ENCODE data around the gene DCT.
"Not testable (repeated sequence)": the region's sequence is repeated elsewhere in the genome, so short reads cannot be mapped to it uniquely, and the experiment has no call there.

Gene DCT

GRCh38 chr13:94479616-94480015 lies at the start of gene DCT:
Gene DCT (minus strand): TSS chr13:94479682. CDS start chr13:94479255, 427 bp downstream.
- no peak for DNase-seq (ENCODE audit: low read depth in 2 of 2)

- not testable (repeated sequence) for DNase-seq (ENCODE audit: low read depth in 2 of 2)
Measured at GRCh38 chr13:94526956-94527355, 47.5 kb upstream of the DCT start.

- DNase-seq (ENCODE audit: low read depth in 2 of 2), result no peak
Measured at GRCh38 chr13:94525781-94526180, 46.3 kb upstream of the DCT start.

GRCh38 chr13:94524407-94524806 lies 44.9 kb upstream of the DCT start:
- DNase-seq (ENCODE audit: low read depth in 2 of 2), result no peak

GRCh38 chr13:94520001-94520400 lies 40.5 kb upstream of the DCT start:
- no peak for DNase-seq (ENCODE audit: low read depth in 2 of 2)

- no peak for DNase-seq (ENCODE audit: low read depth in 2 of 2)
Measured at GRCh38 chr13:94516456-94516855, 37.0 kb upstream of the DCT start.

- DNase-seq (ENCODE audit: low read depth in 2 of 2), result no peak
Measured at GRCh38 chr13:94515911-94516310, 36.4 kb upstream of the DCT start.

- no peak for DNase-seq (ENCODE audit: low read depth in 2 of 2)
Measured at GRCh38 chr13:94515374-94515773, 35.9 kb upstream of the DCT start.

GRCh38 chr13:94513026-94513425 lies 33.5 kb upstream of the DCT start:
- DNase-seq (ENCODE audit: low read depth in 2 of 2), result no peak

- DNase-seq (ENCODE audit: low read depth in 2 of 2), result no peak
Measured at GRCh38 chr13:94505730-94506129, 26.2 kb upstream of the DCT start.

GRCh38 chr13:94503851-94504250 lies 24.4 kb upstream of the DCT start:
- DNase-seq (ENCODE audit: low read depth in 2 of 2), result no peak

GRCh38 chr13:94498831-94499230 lies 19.3 kb upstream of the DCT start:
- not testable (repeated sequence) for DNase-seq (ENCODE audit: low read depth in 2 of 2)

GRCh38 chr13:94495806-94496205 lies 16.3 kb upstream of the DCT start:
- DNase-seq (ENCODE audit: low read depth in 2 of 2), result no peak

GRCh38 chr13:94494026-94494425 lies 14.5 kb upstream of the DCT start:
- no peak for DNase-seq (ENCODE audit: low read depth in 2 of 2)

GRCh38 chr13:94487043-94487442 lies 7.6 kb upstream of the DCT start:
- no peak for DNase-seq (ENCODE audit: low read depth in 2 of 2)

GRCh38 chr13:94483970-94484369 lies 4.5 kb upstream of the DCT start:
- no peak for DNase-seq (ENCODE audit: low read depth in 2 of 2)

GRCh38 chr13:94481941-94482340 lies 2.5 kb upstream of the DCT start:
- no peak for DNase-seq (ENCODE audit: low read depth in 2 of 2)

GRCh38 chr13:94480672-94481145 lies 1.2 kb upstream of the DCT start:
- no peak for DNase-seq (ENCODE audit: low read depth in 2 of 2)

GRCh38 chr13:94478913-94479312 lies 569 bp downstream of the DCT start:
- no peak for DNase-seq (ENCODE audit: low read depth in 2 of 2)

GRCh38 chr13:94470126-94470525 lies 9.4 kb downstream of the DCT start:
- DNase-seq (ENCODE audit: low read depth in 2 of 2), result no peak

GRCh38 chr13:94464771-94465170 lies 14.7 kb downstream of the DCT start:
- DNase-seq (ENCODE audit: low read depth in 2 of 2), result no peak

GRCh38 chr13:94462670-94463069 lies 16.8 kb downstream of the DCT start:
- DNase-seq (ENCODE audit: low read depth in 2 of 2), result no peak

GRCh38 chr13:94459116-94459515 lies 20.4 kb downstream of the DCT start:
- no peak for DNase-seq (ENCODE audit: low read depth in 2 of 2)

- DNase-seq (ENCODE audit: low read depth in 2 of 2), result no peak
Measured at GRCh38 chr13:94455414-94455813, 24.1 kb downstream of the DCT start.

GRCh38 chr13:94454906-94455305 lies 24.6 kb downstream of the DCT start:
- DNase-seq (ENCODE audit: low read depth in 2 of 2), result no peak

Data from stimulated activated CD8-positive, alpha-beta memory T cell treated with anti-CD3 and anti-CD28 coated beads, Interleukin-7, amount 100 ng/mL, for 1 hour (primary cell).